Measurements from ENCODE around the gene BMAL1. TPM values are rescaled to one million over a fixed set of nuclear protein-coding genes. Genes with fewer than 3 reads are reported as not detected.

The BMAL1 gene
- total RNA-seq, 1 experiment from 2014 or later = 8.3 TPM

- no peak for TF ChIP-seq USF1 (CRISPR knock-in tag; IDR thresholded peaks at IDR 0.05)
- TF ChIP-seq NR2C2 (CRISPR knock-in tag; IDR thresholded peaks at IDR 0.05) = no peak
- TF ChIP-seq ZBTB21 (CRISPR knock-in tag; IDR thresholded peaks at IDR 0.05; ENCODE audit: borderline replicate concordance) = no peak
Measured at GRCh38 chr11:13276832-13277767, 490 bp upstream of the BMAL1 start (continued).

- Mint-ChIP-seq H3K27me3 (ENCODE audit: low read depth) (peaks cover 66% of the 10 kb centered on the region), H3K36me3 (no peaks in the 10 kb centered on the region), H3K27ac (no peak overlapping the region), H3K9me3 (no peaks in the 10 kb centered on the region), H3K4me3 (peak overlapping the region; percentile 71), H3K4me1 (peaks cover 43% of the 10 kb centered on the region)
- POLR2A ChIA-PET = interaction anchor here (0.6 to 1.0 kb wide), 2 partner anchors 12 to 1810 kb away, joined by 3 to 4 read pairs; no protein-coding TSS in a partner anchor
- DNase-seq (ENCODE audit: low spot score) (peak; percentile 55), ATAC-seq (no peak)
- CTCF ChIA-PET = interaction anchor here (0.6 to 1.6 kb wide), 3 partner anchors 56 to 209 kb away, joined by 3 to 10 read pairs (median 4); no protein-coding TSS in a partner anchor
- no peak for TF ChIP-seq AR (CRISPR knock-in tag; IDR thresholded peaks at IDR 0.05)
- no peak for TF ChIP-seq MXD4 (CRISPR knock-in tag; IDR thresholded peaks at IDR 0.05; ENCODE audit: borderline replicate concordance)
- TF ChIP-seq ZNF396 (CRISPR knock-in tag; IDR thresholded peaks at IDR 0.05; ENCODE audit: borderline replicate concordance) = no peak
- TF ChIP-seq, protein P1, sequence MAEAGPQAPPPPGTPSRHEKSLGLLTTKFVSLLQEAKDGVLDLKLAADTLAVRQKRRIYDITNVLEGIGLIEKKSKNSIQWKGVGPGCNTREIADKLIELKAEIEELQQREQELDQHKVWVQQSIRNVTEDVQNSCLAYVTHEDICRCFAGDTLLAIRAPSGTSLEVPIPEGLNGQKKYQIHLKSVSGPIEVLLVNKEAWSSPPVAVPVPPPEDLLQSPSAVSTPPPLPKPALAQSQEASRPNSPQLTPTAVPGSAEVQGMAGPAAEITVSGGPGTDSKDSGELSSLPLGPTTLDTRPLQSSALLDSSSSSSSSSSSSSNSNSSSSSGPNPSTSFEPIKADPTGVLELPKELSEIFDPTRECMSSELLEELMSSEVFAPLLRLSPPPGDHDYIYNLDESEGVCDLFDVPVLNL (CRISPR knock-in tag; IDR thresholded peaks at IDR 0.05; ENCODE audit: borderline replicate concordance, low read depth) = no peak
- TF ChIP-seq ZNF281 (CRISPR knock-in tag; IDR thresholded peaks at IDR 0.05) = no peak
- TF ChIP-seq, protein P2, sequence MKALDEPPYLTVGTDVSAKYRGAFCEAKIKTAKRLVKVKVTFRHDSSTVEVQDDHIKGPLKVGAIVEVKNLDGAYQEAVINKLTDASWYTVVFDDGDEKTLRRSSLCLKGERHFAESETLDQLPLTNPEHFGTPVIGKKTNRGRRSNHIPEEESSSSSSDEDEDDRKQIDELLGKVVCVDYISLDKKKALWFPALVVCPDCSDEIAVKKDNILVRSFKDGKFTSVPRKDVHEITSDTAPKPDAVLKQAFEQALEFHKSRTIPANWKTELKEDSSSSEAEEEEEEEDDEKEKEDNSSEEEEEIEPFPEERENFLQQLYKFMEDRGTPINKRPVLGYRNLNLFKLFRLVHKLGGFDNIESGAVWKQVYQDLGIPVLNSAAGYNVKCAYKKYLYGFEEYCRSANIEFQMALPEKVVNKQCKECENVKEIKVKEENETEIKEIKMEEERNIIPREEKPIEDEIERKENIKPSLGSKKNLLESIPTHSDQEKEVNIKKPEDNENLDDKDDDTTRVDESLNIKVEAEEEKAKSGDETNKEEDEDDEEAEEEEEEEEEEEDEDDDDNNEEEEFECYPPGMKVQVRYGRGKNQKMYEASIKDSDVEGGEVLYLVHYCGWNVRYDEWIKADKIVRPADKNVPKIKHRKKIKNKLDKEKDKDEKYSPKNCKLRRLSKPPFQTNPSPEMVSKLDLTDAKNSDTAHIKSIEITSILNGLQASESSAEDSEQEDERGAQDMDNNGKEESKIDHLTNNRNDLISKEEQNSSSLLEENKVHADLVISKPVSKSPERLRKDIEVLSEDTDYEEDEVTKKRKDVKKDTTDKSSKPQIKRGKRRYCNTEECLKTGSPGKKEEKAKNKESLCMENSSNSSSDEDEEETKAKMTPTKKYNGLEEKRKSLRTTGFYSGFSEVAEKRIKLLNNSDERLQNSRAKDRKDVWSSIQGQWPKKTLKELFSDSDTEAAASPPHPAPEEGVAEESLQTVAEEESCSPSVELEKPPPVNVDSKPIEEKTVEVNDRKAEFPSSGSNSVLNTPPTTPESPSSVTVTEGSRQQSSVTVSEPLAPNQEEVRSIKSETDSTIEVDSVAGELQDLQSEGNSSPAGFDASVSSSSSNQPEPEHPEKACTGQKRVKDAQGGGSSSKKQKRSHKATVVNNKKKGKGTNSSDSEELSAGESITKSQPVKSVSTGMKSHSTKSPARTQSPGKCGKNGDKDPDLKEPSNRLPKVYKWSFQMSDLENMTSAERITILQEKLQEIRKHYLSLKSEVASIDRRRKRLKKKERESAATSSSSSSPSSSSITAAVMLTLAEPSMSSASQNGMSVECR (CRISPR knock-in tag; IDR thresholded peaks at IDR 0.05; ENCODE audit: borderline replicate concordance) = 0 out of 2 replicates have a peak, but pooled peaks have one; percentile 15
- TF ChIP-seq, protein P3, sequence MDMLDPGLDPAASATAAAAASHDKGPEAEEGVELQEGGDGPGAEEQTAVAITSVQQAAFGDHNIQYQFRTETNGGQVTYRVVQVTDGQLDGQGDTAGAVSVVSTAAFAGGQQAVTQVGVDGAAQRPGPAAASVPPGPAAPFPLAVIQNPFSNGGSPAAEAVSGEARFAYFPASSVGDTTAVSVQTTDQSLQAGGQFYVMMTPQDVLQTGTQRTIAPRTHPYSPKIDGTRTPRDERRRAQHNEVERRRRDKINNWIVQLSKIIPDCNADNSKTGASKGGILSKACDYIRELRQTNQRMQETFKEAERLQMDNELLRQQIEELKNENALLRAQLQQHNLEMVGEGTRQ (CRISPR knock-in tag; IDR thresholded peaks at IDR 0.05) = no peak
- TF ChIP-seq USF1 (CRISPR knock-in tag; IDR thresholded peaks at IDR 0.05) = no peak
- TF ChIP-seq NFATC4 (CRISPR knock-in tag; IDR thresholded peaks at IDR 0.05) = no peak
- TF ChIP-seq OVOL2 (CRISPR knock-in tag; IDR thresholded peaks at IDR 0.05; ENCODE audit: borderline replicate concordance) = no peak
- peak; percentile 63 for TF ChIP-seq PRDM15 (CRISPR knock-in tag; IDR thresholded peaks at IDR 0.05)
Measured at GRCh38 chr11:13278609-13279486, 1.3 kb downstream of the BMAL1 start.

Measured in WTC11 (cell line).